Body of pancreas (tissue), 4 donors: ENCODE measurements around the gene CAMK2G. TPM values are rescaled to one million over a fixed set of nuclear protein-coding genes. Genes with fewer than 3 reads are reported as not detected.

Experiments
- ATAC-seq: fragments of 150-250 bp; one replicate; pipeline ENCODE4 v1.9.1; 2016
- DNase-seq, 4 donors: peaks; one replicate each; pipeline ENCODE4 v3.0.0-alpha.2; 2019
- H3K27ac ChIP-seq, 4 donors: fragments of 200-600 bp; sonication (generic); 1 replicate in 3 of 4; 2 replicates in 1 of 4; pipeline versions ENCODE4 v1.5.1 to v1.6.1; 2016 to 2019; ENCODE audit warnings: mild to moderate bottlenecking in 1 of 4, mixed read lengths in 1 of 4, moderate library complexity in 1 of 4
- H3K27me3 ChIP-seq, 2 donors: fragments of 200-600 bp; sonication (generic); one replicate each; pipeline ENCODE4 v1.6.0; 2016; ENCODE audit warnings: mild to moderate bottlenecking in 1 of 2
- H3K36me3 ChIP-seq, 2 donors: fragments of 200-600 bp; sonication (generic); replicated peaks in 1 of 2; 2 replicates each; pipeline ENCODE4 v1.5.1; 2016; ENCODE audit warnings: low read depth in 2 of 2; ENCODE audit not compliant: insufficient read depth in 1 of 2
- H3K4me1 ChIP-seq: fragments of 200-600 bp; sonication (generic); one replicate; pipeline ENCODE4 v1.6.0; 2016
- H3K4me3 ChIP-seq, 2 donors: fragments of 200-600 bp; sonication (generic); 1 replicate in 1 of 2; 2 replicates in 1 of 2; pipeline ENCODE4 v1.5.1; 2016 to 2019
- H3K9me3 ChIP-seq, 3 donors: fragments of 200-600 bp; sonication (generic); 1 replicate in 2 of 3; 2 replicates in 1 of 3; pipeline ENCODE4 v1.5.1; 2016
- POLR2A ChIP-seq, 3 donors: fragments of 450-650 bp; IDR thresholded peaks; one replicate each; pipeline ENCODE4 v1.6.1; 2016; ENCODE audit warnings: antibody characterized with exemption in 3 of 3, mild to moderate bottlenecking in 2 of 3
- WGBS, 2 donors: methylation state at CpG; one replicate each; pipeline ENCODE4 v1.1.5; 2017; 5-methylcytosine and 5-hydroxymethylcytosine counted together
- intact Hi-C: fragments of 100-400 bp; cut with DNase I; formaldehyde crosslinking; loops from one replicate; pipeline ENCODE4 v1.15.1; 2023
- total RNA-seq, 2 donors: library from RNA; depleted of rRNA; stranded (reverse); fragments of >200 nt; gene quantifications; one replicate each; pipeline ENCODE4 v1.1.0, GENCODE V29; 2016
- TF ChIP-seq, protein P1 (sequence below), 7 experiments: fragments of 450-650 bp in 4 of 7; fragments of 200-600 bp in 3 of 7; sonication (generic) in 3 of 7; IDR thresholded peaks; one replicate each; pipeline ENCODE4 v1.5.1; 2016 to 2019; ENCODE audit warnings: antibody characterized with exemption in 7 of 7

The CAMK2G gene
- total RNA-seq, 2 donors from 2014 or later: 14.8 to 17.4 TPM

DNA sequence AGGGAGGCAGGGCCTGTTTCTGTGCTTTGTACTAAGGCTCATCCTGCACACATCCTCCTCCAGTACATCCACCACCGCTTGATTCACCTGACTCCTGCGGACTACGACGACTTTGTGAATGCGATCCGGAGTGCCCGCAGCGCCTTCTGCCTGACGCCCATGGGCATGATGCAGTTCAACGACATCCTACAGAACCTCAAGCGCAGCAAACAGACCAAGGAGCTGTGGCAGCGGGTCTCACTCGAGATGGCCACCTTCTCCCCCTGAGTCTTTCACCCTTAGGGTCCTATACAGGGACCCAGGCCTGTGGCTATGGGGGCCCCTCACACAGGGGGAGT is 73.1 kb downstream of the CAMK2G start:
- TF ChIP-seq, protein P1, sequence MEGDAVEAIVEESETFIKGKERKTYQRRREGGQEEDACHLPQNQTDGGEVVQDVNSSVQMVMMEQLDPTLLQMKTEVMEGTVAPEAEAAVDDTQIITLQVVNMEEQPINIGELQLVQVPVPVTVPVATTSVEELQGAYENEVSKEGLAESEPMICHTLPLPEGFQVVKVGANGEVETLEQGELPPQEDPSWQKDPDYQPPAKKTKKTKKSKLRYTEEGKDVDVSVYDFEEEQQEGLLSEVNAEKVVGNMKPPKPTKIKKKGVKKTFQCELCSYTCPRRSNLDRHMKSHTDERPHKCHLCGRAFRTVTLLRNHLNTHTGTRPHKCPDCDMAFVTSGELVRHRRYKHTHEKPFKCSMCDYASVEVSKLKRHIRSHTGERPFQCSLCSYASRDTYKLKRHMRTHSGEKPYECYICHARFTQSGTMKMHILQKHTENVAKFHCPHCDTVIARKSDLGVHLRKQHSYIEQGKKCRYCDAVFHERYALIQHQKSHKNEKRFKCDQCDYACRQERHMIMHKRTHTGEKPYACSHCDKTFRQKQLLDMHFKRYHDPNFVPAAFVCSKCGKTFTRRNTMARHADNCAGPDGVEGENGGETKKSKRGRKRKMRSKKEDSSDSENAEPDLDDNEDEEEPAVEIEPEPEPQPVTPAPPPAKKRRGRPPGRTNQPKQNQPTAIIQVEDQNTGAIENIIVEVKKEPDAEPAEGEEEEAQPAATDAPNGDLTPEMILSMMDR (IDR thresholded peaks at IDR 0.05): no peak
- no peak for TF ChIP-seq POLR2A (IDR thresholded peaks at IDR 0.05)
- intact Hi-C loops: no loop called here

DNA sequence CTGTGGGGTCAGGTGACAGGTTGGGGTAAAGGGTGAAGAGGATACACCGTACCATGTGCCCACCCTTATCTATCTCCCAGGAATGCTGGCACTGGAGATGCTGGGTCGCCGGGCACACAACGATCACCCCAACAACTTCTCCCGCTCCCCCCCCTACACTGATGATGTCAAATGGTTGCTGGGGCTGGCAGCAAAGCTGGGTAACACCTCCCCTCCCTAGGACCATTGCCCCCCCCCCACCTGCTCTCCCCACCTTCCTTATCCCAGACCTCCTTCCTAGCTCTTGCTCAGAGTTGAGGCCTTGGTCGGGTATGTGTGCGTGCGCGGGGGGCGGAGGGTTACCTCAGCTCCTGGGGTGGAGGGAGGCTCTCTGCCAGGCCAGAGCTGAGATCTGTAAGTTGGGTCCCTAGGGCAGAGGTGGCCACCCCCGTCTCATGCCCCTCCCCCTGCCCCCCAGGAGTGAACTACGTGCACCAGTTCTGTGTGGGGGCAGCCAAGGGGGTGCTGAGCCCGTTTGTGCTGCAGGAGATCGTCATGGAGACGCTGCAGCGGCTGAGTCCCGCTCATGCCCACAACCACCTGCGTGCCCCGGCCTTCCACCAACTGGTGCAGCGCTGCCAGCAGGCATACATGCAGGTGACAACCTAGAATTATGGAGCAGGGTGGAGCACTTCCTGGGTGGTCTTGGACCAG is 73.6 kb downstream of the CAMK2G start:
- 75 to 80% methylated on average over 12 to 17 of the region's 20 CpGs for WGBS, 2 donors
- Histone ChIP-seq H3K36me3 (peaks cover 9 to 49% of the 10 kb centered on the region in 2 donors), H3K27ac (no peak overlapping the region), H3K9me3 (no peaks in the 10 kb centered on the region), H3K4me3 (no peak overlapping the region), H3K27me3 (no peaks in the 10 kb centered on the region), H3K4me1 (no peaks in the 10 kb centered on the region)
- DNase-seq (no peak), ATAC-seq (no peak)
- no peak for TF ChIP-seq POLR2A (IDR thresholded peaks at IDR 0.05)
- TF ChIP-seq, protein P1 (IDR thresholded peaks at IDR 0.05): no peak
- intact Hi-C loops: no loop called here

More for the DNA sequence above, 73.1 kb downstream of the CAMK2G start:
- ATAC-seq (no peak), DNase-seq (no peak)
- Histone ChIP-seq H3K27me3 (no peaks in the 10 kb centered on the region), H3K9me3 (no peaks in the 10 kb centered on the region), H3K27ac (no peak overlapping the region), H3K4me3 (no peak overlapping the region), H3K36me3 (peaks cover 9 to 49% of the 10 kb centered on the region in 2 donors), H3K4me1 (no peaks in the 10 kb centered on the region)
- 88 to 94% methylated on average over 13 of the region's 13 CpGs for WGBS, 2 donors

DNA sequence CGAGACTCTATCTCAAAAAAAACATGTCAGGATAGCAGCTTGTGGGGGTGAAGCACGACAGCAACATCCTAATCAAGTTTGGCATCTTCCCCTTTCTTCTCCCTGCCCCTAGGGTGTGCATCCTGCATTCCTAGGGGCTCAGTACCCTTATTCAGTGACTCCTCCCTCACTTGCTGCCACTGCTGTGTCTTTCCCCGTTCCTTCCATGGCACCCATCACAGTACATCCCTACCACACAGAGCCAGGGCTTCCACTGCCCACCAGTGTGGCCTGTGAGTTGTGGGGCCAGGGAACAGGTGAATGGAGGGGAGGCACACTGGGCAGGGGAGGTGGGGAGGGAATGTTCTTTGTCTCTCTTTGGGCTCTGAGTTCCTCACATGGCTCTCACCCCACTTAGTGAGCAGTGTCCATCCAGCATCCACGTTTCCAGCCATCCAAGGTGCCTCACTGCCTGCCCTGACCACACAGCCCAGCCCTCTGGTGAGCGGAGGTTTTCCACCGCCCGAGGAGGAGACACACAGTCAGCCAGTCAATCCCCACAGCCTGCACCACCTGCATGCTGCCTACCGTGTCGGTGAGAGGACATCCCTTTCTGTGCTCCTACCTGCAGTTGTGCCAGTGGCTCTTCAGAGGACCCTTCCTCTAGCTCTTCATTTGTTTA is 74.3 kb downstream of the CAMK2G start:
- intact Hi-C loops: no loop called here
- H3K27ac ChIP-seq: no peak overlapping the region
- DNase-seq: no peak
- TF ChIP-seq, protein P1 (IDR thresholded peaks at IDR 0.05): no peak
- TF ChIP-seq POLR2A (IDR thresholded peaks at IDR 0.05): no peak
- no peaks in the 10 kb centered on the region for H3K9me3 ChIP-seq
- WGBS, 2 donors: 78 to 88% methylated on average over 5 to 9 of the region's 9 CpGs
- H3K36me3 ChIP-seq: peaks cover 9 to 52% of the 10 kb centered on the region in 2 donors
- H3K4me3 ChIP-seq: no peak overlapping the region
- H3K4me1 ChIP-seq: no peaks in the 10 kb centered on the region
- H3K27me3 ChIP-seq: no peaks in the 10 kb centered on the region
- no peak for ATAC-seq

DNA sequence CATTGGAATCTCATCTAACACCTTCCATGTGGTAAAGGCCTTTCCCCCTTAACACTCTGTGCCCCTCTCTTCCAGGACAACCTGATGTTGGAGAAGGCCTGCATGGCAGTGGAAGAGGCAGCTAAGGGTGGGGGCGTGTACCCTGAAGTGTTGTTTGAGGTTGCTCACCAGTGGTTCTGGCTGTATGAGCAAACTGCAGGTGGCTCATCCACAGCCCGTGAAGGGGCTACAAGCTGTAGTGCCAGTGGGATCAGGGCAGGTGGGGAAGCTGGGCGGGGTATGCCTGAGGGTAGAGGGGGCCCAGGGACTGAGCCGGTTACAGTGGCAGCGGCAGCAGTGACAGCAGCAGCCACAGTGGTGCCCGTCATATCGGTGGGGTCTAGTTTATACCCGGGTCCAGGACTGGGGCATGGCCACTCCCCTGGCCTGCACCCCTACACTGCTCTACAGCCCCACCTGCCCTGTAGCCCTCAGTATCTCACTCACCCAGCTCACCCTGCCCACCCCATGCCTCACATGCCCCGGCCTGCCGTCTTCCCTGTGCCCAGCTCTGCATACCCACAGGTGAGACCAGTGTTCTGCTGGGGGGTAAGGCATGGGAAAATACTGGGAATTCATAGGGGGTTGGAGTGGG is 75.3 kb downstream of the CAMK2G start:
- H3K4me1 ChIP-seq: no peaks in the 10 kb centered on the region
- no peaks in the 10 kb centered on the region for H3K9me3 ChIP-seq
- no peak overlapping the region for H3K4me3 ChIP-seq
- 74 to 78% methylated on average over 9 to 10 of the region's 10 CpGs for WGBS, 2 donors
- intact Hi-C loops: no loop called here
- ATAC-seq (no peak), DNase-seq (no peak)
- H3K36me3 ChIP-seq: peaks cover 10 to 59% of the 10 kb centered on the region in 2 donors
- TF ChIP-seq, protein P1 (IDR thresholded peaks at IDR 0.05): no peak
- TF ChIP-seq POLR2A (IDR thresholded peaks at IDR 0.05): no peak
- no peak overlapping the region for H3K27ac ChIP-seq
- H3K27me3 ChIP-seq: no peaks in the 10 kb centered on the region
